Measurements from ENCODE around the gene KRTAP10-3.

Gene KRTAP10-3

GRCh38 chr21:44527156-44527982, 31.2 kb downstream of the KRTAP10-3 start:
- no peak for DNase-seq

DNA sequence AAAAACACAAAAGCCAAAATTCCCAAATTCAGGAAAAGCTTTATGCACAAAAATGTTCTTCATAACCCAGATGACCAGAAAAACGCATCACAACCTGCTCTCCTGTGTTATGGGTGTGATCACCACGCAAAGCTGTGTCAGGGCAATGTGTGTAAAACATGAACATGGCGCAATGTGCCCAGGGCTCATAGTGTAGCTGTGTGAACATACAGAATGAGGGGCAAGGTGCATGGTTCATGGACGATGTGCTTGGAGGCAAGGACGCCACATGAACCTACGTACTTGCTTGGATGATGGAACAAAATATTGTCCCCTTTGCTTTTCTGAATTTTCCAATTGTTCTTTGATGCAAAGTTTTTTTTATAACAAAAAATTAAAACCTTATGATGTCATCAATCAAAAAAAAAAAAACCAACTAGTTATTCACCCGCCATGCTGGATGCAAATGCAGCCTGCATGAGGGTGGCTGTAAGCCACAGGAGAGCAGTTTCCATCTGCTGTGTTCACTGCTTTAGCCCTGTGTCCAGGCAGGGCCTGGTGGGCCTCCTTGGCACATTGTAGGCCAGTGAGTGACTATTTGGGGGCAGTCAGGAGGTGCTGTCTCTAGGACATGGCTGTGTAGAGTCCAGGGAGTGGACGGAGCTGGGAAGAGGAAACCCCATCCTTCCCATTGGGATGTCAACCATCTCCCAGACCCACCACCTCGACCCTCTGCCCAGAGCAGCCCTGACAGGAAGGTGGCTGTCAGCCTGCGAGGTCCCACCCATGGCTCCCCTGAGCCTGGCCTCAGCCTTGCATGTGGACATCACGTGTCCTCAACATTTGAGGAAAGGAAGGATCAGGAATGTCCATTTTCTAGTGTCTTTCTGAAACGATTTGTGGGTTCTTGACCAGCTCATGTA, 32.2 kb downstream of the KRTAP10-3 start:
- DNase-seq: no peak

GRCh38 chr21:44525391-44526095, 33.1 kb downstream of the KRTAP10-3 start:
- no peak for DNase-seq

DNA sequence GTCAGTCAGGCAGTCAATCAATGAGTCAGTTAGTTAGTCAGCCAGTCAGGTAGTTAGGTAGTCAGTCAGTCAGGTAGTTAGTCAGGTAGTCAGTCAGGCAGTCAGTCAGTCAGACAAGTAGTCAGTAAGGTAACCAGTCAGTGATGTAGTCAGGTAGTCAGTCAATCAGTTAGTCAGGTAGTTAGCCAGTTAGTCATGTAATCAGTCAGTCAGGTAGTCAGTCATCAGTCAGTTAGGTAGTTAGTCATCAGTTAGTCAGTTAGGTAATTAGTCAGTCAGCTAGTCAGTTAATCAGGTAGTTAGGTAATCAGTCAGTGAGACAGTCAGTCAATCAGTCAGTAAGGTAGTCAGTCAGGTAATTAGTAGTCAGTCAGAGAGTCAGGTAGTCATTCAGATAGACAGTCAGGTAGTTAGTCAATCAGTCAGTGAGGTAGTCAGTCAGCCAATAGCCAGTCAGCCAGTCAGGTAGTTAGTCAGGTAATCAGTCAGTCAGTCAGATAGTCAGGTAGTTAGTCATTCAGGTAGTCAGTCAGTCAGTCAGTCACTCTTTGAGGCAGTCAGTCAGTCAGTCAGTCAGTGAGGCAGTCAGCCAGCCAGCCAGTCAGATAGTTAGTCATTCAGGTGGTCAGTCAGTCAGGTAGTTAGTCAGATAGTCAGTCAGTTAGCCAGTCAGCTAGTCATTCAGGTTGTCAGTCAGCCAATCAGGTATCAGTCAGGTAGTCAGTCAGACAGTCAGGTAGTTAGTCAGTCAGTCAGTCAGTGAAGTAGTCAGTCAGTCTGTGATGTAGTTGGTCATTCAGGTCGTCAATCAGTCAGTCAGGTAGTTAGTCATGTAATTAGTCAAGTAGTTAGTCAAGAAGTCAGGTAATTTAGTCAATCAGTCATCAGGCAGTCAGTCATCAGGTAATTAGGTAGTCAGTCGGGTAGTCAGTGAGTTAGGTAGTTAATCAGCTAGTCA, 33.9 kb downstream of the KRTAP10-3 start:
- no peak for DNase-seq

DNA sequence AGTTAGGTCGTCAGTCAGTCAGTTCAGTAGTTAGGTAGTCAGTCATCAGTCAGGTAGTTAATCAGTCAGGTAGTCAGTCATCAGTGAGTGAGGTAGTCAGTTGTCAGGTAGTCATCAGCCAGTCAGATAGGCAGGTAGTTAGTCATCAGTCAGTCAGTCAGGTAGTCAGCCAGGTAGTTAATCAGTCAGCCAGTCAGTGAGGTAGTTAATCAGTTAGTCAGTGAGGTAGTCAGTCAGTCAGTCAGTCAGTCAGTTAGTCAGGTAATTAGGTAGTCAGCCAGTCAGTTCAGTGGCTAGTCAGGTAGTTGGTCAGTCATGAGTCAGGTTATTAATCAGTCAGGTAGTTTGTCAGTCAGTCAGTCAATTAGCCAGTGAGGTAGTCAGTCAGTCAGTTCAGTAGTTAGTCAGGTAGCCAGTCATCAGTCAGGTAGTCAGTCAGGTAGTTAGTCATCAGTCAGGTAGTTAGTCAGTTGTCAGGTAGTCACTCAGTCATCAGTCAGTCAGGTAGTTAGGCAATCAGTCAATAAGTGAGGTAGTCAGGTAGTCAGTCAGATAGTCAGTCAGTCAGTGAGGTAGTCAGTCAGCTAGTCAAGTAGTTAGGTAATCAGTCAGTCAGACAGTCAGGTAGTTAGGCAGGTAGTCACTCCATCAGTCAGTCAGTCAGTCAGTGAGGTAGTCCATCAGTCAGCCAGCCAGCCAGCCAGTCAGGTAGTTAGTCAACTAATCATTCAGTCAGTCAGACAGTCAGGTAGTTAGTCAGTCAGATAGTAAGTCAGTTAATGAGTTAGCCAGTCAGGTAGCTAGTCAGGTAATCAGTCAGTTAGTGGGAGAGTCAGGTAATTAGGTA, 34.8 kb downstream of the KRTAP10-3 start:
- DNase-seq: no peak

GRCh38 chr21:44522753-44523204, 35.8 kb downstream of the KRTAP10-3 start:
- no peak for DNase-seq

DNA sequence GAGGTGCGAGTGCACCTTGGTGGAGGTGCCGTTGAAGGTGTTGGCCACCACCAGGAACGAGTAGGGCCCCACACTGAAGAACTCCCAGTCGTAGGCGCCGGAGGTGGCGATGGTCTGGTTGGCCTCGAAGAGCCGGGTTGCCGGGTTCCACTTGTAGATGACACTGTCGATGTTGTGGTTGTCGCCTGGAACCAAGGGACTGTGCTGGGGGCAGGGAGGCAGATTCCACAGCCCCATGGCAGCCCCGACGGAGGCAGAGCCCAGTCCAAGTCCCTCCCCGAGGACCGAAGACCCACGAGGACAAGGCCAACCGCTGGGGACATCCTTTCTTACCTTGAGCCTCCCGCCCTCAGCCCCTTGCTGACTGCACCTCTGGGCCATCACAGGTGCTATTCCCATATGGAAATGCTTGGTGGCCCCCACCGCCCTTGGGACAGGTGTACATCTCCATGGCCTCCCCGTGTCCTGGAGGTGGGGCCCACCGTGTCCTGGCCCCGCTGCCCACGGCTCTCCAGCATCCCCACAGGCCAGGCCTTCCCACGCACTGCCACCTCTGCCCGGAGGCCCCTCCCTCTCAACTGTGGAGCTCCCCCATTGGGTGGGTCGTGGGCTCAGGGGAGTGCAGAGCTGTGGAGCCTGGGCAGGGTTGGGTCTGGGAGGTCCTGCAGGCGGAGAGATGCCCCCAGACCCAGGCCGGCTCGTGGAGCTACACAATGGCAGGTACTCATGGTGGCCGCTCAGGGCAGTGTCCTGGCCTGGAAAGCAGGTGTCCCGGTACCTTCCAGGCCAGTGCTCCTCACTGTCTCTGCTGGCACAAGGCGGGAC, 36.5 kb downstream of the KRTAP10-3 start:
- no peak for DNase-seq

- no peak for DNase-seq
These were observed 37.2 kb downstream of the KRTAP10-3 start for GRCh38 chr21:44521301-44521927.

- no peak for DNase-seq
These were observed 38.0 kb downstream of the KRTAP10-3 start for GRCh38 chr21:44520326-44521300.

DNA sequence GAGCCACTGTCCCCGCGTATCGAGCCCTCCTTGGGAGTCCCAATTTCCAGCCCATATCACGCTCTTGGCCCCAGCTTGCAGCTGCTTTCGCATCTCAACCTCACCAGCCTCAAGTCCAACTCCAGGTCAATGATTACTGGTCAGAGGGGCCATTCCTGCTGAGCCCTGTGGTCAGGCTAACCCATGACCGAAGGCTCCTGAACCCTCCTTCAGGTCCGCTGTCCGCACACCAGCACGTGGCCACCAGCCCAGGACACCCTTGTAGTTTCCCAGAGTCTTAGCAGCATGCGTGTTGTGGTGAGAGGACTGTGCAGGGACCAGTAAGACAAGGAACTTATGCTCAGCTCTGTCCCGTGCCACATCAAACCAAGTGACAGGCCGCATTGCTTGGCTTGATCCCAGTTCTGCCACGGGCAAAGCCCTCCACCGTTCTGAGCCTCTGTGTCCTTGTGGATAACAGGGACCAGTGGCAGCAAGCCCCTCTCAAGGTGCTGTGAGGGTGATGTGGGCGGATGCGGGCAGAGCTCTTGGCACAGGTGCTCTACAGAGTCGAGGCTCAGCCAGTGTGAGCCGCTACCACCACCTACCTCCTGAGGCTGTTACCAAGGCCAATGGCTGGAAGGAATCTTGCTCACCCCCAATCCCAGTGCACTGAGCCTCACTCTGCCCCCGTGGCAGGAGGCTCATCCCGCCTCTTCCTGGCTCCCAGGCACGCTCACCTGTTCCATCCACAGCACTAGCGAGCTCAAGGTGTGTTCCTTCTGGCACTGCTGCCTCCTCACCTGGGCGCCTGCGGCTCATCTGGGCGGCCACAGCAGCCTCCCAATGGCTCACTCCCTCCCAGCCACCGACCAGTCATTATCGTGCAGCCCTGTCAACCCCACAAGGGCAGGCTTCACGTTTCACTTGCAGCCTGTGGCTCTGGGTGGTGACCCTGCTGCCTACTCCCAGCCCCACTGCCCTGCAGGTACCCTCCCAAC, 39.0 kb downstream of the KRTAP10-3 start:
- DNase-seq: no peak

GRCh38 chr21:44518686-44519085, 39.9 kb downstream of the KRTAP10-3 start:
- no peak for DNase-seq

- DNase-seq: no peak
These were observed 41.3 kb downstream of the KRTAP10-3 start for GRCh38 chr21:44517175-44517899.

- no peak for DNase-seq
These were observed 41.8 kb downstream of the KRTAP10-3 start for GRCh38 chr21:44516828-44517174.

DNA sequence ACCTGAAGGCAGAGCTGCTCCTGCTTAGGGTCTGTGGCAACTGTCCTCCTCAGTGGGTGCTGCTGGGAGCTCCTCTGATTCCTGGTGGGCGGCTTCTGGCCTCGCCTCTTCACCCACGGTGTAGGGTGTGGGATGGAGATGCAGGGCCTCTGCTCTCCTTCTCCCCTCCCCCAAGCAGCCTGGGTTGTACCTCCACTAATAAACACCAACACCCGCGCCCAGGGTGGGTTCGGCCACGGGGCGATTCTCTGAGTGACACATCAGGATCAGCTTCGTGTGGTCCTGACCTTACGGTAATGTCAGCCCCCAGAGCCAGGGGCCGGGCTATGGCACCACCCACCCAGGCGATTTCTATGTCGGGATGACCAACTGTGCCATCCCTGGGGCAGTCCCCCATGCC, 42.3 kb downstream of the KRTAP10-3 start:
- DNase-seq: no peak

- DNase-seq: no peak
These were observed 43.0 kb downstream of the KRTAP10-3 start for GRCh38 chr21:44515359-44516165.
